Left ventricle myocardium inferior (tissue), 1 donor: Measurements from ENCODE around the gene TCF12. TPM values are rescaled to one million over a fixed set of nuclear protein-coding genes. Genes with fewer than 3 reads are reported as not detected.
A peak's percentile ranks its signal among the peaks of the same experiment; 100 is the strongest.

Source experiments
- DNase-seq: peaks from one replicate; pipeline ENCODE4 v3.0.0-alpha.2; 2020
- H3K27ac ChIP-seq: fragments of 200-600 bp; replicated peaks from 2 replicates; pipeline ENCODE4 v1.8.0; 2021
- H3K27me3 ChIP-seq: fragments of 200-600 bp; 2 replicates; pipeline ENCODE4 v1.8.0; 2021; ENCODE audit warnings: low read depth
- H3K36me3 ChIP-seq: fragments of 200-600 bp; 2 replicates; pipeline ENCODE4 v1.8.0; 2021
- H3K4me1 ChIP-seq: fragments of 200-600 bp; 2 replicates; pipeline ENCODE4 v1.8.0; 2021
- H3K4me3 ChIP-seq: fragments of 200-600 bp; 2 replicates; pipeline ENCODE4 v1.8.0; 2021; ENCODE audit warnings: mild to moderate bottlenecking, moderate library complexity
- H3K9me3 ChIP-seq: fragments of 200-600 bp; replicated peaks from 2 replicates; pipeline ENCODE4 v1.8.0; 2021
- intact Hi-C: fragments of 100-400 bp; cut with micrococcal nuclease; formaldehyde crosslinking; loops from one replicate; pipeline ENCODE4 v1.11.0; 2022
- total RNA-seq: library from RNA; stranded (reverse); fragmentation: NEBNext Ultra II Directional; extraction: Animal tissue kit (Norgen Biotek cat#: 25700); gene quantifications from one replicate; pipeline ENCODE4 v1.2.1, GENCODE V29; 2021
- TF ChIP-seq, protein P1 (sequence below): fragments of 200-600 bp; IDR thresholded peaks from 2 replicates; pipeline ENCODE4 v1.8.0; 2021; ENCODE audit warnings: antibody characterized with exemption, mild to moderate bottlenecking, borderline replicate concordance
- donor health status: DM: no; HTN: yes; CAD: no; lungs with severe emphysema.

The TCF12 gene
- total RNA-seq, 1 donor from 2014 or later = 52.1 TPM

DNA sequence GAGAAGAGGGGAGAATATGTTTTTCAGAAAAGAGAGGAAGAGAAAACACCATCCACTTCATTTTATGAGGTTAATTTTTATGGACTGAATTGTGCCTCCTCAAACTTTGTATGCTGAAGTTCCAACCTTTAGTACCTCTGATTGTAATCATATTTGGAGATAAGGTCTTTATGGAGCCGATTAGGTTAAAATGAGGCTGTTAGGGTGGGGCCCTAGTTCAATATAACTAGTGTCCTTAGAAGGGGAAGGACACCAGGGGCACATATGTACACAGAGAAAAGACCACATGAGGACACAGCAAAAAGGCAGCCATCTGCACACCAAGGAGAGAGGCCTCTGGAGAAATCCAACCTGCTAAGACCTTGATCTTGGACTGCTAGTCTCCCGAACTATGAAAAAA, 38.9 kb upstream of the TCF12 start:
- DNase-seq = no peak
- Histone ChIP-seq H3K27me3 (no peaks in the 10 kb centered on the region), H3K4me3 (no peak overlapping the region), H3K36me3 (no peaks in the 10 kb centered on the region), H3K4me1 (no peaks in the 10 kb centered on the region), H3K9me3 (no peaks in the 10 kb centered on the region), H3K27ac (no peak overlapping the region)
- TF ChIP-seq, protein P1, sequence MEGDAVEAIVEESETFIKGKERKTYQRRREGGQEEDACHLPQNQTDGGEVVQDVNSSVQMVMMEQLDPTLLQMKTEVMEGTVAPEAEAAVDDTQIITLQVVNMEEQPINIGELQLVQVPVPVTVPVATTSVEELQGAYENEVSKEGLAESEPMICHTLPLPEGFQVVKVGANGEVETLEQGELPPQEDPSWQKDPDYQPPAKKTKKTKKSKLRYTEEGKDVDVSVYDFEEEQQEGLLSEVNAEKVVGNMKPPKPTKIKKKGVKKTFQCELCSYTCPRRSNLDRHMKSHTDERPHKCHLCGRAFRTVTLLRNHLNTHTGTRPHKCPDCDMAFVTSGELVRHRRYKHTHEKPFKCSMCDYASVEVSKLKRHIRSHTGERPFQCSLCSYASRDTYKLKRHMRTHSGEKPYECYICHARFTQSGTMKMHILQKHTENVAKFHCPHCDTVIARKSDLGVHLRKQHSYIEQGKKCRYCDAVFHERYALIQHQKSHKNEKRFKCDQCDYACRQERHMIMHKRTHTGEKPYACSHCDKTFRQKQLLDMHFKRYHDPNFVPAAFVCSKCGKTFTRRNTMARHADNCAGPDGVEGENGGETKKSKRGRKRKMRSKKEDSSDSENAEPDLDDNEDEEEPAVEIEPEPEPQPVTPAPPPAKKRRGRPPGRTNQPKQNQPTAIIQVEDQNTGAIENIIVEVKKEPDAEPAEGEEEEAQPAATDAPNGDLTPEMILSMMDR = no peak
- intact Hi-C loops = no loop called here

DNA sequence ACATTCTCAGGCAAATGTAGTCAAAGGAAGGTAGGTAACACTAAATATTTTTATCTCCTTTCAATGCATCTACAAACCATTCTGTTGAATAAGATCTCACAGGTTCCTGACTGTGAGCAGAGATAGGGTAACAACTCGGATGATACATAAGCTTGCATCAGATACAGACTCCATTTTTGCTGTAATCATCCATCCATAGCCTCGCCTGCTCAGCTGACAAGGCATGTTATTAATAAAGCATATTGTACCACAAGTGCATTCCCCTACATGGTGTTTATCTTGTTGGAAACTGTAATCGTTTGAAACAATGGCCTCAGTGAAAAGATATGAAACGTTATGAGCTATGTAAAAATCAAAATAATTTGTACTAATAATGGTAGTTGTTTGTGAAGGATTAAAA, 35.4 kb upstream of the TCF12 start:
- no peaks in the 10 kb centered on the region for H3K27me3 ChIP-seq
- intact Hi-C loops = no loop called here
- TF ChIP-seq, protein P1 = no peak

DNA sequence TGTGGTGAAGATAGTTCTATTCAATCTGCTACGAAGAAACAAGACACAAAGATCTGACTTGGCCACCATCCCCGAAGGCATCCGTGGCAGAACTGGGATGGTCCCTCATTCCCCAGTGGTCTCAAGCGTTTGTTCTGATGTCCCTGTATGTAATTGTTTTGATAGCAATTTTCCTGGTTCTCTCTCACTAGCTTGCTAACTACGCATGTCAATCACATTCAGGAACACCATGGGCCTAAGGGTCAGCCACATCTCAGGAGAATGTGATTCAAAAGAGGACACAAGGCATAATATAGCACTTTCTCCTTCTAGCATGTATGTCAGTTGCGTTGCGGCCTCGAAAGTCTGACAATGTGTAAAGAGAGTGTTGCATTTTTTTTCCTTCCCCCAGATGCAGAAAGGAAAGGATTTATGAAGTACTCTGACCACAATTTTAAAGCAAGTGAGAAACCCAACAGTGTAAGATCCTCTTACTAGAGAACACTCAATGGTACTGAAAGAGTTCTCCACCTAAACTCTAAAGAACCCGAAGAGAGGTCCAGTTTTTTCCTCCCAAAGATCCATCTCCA, 32.0 kb upstream of the TCF12 start:
- H3K4me1 ChIP-seq = peaks cover 25% of the 10 kb centered on the region
- H3K36me3 ChIP-seq = no peaks in the 10 kb centered on the region
- H3K27me3 ChIP-seq = no peaks in the 10 kb centered on the region
- H3K9me3 ChIP-seq = no peaks in the 10 kb centered on the region
- H3K27ac ChIP-seq = peak overlapping the region; percentile 99
- TF ChIP-seq, protein P1 = no peak
- H3K4me3 ChIP-seq = peak overlapping the region; percentile 78
- no peak for DNase-seq
- intact Hi-C loops = loop anchor here (5.0 kb wide), 1 partner anchor 36 kb away; no protein-coding TSS in a partner anchor

More for the DNA sequence above, 35.4 kb upstream of the TCF12 start:
- H3K4me3 ChIP-seq = no peak overlapping the region
- no peaks in the 10 kb centered on the region for H3K9me3 ChIP-seq
- DNase-seq = no peak
- no peaks in the 10 kb centered on the region for H3K36me3 ChIP-seq
- H3K27ac ChIP-seq = no peak overlapping the region
- H3K4me1 ChIP-seq = peaks cover 16% of the 10 kb centered on the region

DNA sequence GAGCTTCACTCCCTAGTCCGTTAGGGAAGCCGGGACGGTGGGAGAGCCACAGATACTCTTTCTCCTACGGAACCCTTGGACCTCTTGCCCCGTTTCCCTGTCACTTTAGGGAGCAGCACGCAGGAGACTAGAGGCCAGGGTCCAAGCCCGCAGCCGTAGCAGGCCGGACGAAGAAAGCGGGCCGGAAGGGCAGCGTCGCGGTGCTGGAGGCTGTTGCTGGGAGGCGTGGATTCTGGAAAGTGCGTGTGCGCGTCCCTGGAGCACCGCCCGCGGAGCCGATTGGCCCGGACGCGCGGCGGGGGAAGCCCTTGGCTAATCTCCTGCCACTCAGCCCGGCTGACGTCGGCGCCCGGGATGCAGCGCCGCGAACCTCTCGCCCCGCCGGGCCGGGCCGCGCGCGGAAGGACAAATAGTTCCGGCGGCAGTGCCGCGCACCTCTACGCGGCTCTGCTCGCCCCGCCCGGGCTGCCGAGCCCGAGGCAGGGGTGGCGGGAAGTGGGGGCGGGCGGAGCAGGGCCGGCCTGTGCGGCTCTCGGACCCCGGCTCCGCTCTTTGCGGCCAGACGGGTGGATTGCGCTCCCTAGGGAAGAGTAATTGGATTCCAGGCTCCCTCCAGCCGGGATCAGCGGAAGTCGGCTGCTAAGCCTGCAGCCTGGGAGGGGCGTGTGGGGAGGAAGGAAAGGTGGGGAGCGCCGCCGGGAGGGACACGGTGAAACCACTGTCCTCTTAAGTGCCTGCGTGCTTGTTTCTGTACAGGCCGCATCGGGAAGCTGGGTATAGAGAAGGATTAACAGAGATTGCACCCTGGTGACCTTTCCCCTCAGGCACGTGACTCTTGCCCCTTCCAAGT, 31.3 kb upstream of the TCF12 start:
- intact Hi-C loops = loop anchor here (5.0 kb wide), 1 partner anchor 35 kb away; no protein-coding TSS in a partner anchor
- no peaks in the 10 kb centered on the region for H3K27me3 ChIP-seq
- TF ChIP-seq, protein P1 = peak; percentile 7
- peak overlapping the region; percentile 99 for H3K27ac ChIP-seq
- DNase-seq = peak; percentile 96
- no peaks in the 10 kb centered on the region for H3K36me3 ChIP-seq
- H3K9me3 ChIP-seq = no peaks in the 10 kb centered on the region
- H3K4me3 ChIP-seq = peak overlapping the region; percentile 78
- H3K4me1 ChIP-seq = peaks cover 28% of the 10 kb centered on the region

DNA sequence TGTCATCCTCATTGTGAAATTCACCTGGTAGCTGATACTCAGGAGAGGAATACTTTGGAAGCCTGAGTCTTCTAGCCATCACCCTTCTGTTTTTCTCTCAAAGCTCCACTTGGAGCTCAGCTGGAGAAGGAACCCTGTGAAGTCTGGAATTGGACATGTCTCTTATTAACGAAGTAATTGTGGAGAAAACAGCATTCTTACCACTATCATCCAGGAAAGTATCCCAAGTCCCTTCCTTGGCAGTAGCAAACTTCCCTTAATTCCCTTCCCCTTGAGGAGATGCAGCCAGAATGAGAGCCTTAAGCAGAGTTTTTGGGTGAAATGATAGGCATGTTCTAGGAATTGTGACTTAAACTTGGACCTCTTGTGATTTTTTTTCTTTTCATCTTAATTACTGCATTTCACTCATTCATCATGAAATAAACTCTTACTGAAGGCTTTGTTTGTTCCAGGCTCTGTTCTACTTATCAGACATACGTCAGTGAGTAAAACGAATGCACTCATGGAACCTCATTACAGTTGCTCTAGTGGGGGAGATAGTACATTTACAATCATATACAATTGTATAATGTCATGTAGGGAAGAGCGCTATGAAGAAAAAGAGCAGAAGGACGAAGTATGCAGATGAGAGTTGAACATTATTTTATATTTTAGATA, 30.5 kb upstream of the TCF12 start:
- Histone ChIP-seq H3K36me3 (no peaks in the 10 kb centered on the region), H3K27ac (peak overlapping the region; percentile 99), H3K27me3 (no peaks in the 10 kb centered on the region), H3K4me1 (peaks cover 36% of the 10 kb centered on the region), H3K4me3 (peak overlapping the region; percentile 78), H3K9me3 (no peaks in the 10 kb centered on the region)
- intact Hi-C loops = loop anchor here (5.0 kb wide), 1 partner anchor 34 kb away; no protein-coding TSS in a partner anchor
- TF ChIP-seq, protein P1 = no peak
- DNase-seq = no peak
